ENCODE measurements around the gene GET3. TPM values are rescaled to one million over a fixed set of nuclear protein-coding genes. Genes with fewer than 3 reads are reported as not detected.

The GET3 gene
- total and polyA plus RNA-seq, 2 donors (not counting 3 experiments of a cell fraction or from before 2014, with no cell fraction given): 74.8 to 197 TPM

DNA sequence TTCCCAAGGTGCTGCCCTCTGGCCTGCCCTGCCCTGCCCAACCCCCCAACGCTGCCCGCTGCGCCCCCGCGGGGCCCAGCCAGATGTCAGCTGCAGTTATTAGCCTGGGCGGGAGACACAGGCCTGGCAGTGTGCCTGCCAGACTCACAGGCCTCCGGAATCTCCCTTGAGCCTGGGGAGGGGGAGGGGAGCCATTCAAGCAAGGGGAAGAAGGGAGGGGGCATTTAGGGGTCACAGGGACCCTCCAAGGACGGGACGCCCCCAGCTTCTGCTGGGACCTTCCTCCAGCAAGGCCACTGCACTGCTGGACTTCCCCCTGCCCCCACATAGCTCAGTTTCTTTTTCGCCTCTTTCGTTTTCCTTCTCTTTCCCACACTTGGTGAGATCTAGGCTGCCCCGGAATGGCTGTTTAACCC is 51.4 kb downstream of the GET3 start:
- H4K20me1 ChIP-seq (replicated peaks; ENCODE audit: control insufficient read depth, extremely low read depth, insufficient read depth, low read length): no peaks in the 10 kb centered on the region
- H3K9ac ChIP-seq (replicated peaks; ENCODE audit: extremely low read depth, insufficient read depth, low read length): peak overlapping the region; percentile 66
- intact Hi-C loops (cut with micrococcal nuclease): loop anchor here (10.0 kb wide), 1 partner anchor 146 kb away; the partner anchor contains the start of genes CALR and FARSA
- peaks cover 14% of the 10 kb centered on the region for H3K79me2 ChIP-seq (ENCODE audit: control insufficient read depth, insufficient read depth, low read length)
- H3K4me3 ChIP-seq (replicated peaks in 1 of 3; ENCODE audit: insufficient read depth in 1 of 3, low read depth in 1 of 3, low read length in 3 of 3): no peak overlapping the region
- H3K9me3 ChIP-seq (replicated peaks; ENCODE audit: control insufficient read depth, insufficient read depth, low read length): no peaks in the 10 kb centered on the region
- no peaks in the 10 kb centered on the region for H3K9me1 ChIP-seq (replicated peaks; ENCODE audit: control insufficient read depth, extremely low read depth, insufficient read depth, low read length)
- ChIA-PET POLR2A (interaction anchor here (1.1 to 1.4 kb wide), 2 partner anchors 11 to 28 kb away, joined by 3 to 4 read pairs; no protein-coding TSS in a partner anchor), CTCF (interaction anchor here (0.9 to 4.7 kb wide), 5 partner anchors 11 to 28 kb away, joined by 3 to 48 read pairs (median 7); no protein-coding TSS in a partner anchor)
- DNase-seq (ENCODE audit: low read depth, low spot score) (peak; percentile 82), FAIRE-seq (peak; percentile 38)
- dilution Hi-C loops (cut with MboI; ENCODE audit: extremely low pct_ligation_motif_present, low sequenced_read_pairs): no loop called here
- BruUV-seq (replicated peaks): no TSS peak
- no peaks in the 10 kb centered on the region for H3K36me3 ChIP-seq (ENCODE audit: control insufficient read depth in 2 of 2, extremely low read depth in 1 of 2, insufficient read depth in 2 of 2, low read length in 2 of 2)
- H3K4me1 ChIP-seq (ENCODE audit: control insufficient read depth, extremely low read depth, insufficient read depth, low read length): peaks cover 30% of the 10 kb centered on the region
- TF ChIP-seq MYC (IDR thresholded peaks at IDR 0.05; ENCODE audit: low read depth, low read length) (no peak), EZH2 (IDR thresholded peaks at IDR 0.05; ENCODE audit: borderline replicate concordance, low read depth, low read length, severe bottlenecking) (no peak), POLR2A (IDR thresholded peaks at IDR 0.05; ENCODE audit: low read depth, low read length) (no peak), FOS (IDR thresholded peaks at IDR 0.05; ENCODE audit: borderline replicate concordance, insufficient read depth, low read length) (no peak), GATA2 (IDR thresholded peaks at IDR 0.05; ENCODE audit: insufficient read depth, insufficient read length, low read depth, low read length) (no peak), JUN (IDR thresholded peaks at IDR 0.05; ENCODE audit: borderline replicate concordance, insufficient read depth, insufficient read length, low read depth) (no peak), POLR2AphosphoS5 (IDR thresholded peaks at IDR 0.05; ENCODE audit: insufficient read depth, low read depth, low read length) (peak; percentile 63)
- TF ChIP-seq, protein P1, sequence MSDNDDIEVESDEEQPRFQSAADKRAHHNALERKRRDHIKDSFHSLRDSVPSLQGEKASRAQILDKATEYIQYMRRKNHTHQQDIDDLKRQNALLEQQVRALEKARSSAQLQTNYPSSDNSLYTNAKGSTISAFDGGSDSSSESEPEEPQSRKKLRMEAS (IDR thresholded peaks at IDR 0.05; ENCODE audit: insufficient read depth, insufficient read length): no peak
- TF ChIP-seq, protein P2, sequence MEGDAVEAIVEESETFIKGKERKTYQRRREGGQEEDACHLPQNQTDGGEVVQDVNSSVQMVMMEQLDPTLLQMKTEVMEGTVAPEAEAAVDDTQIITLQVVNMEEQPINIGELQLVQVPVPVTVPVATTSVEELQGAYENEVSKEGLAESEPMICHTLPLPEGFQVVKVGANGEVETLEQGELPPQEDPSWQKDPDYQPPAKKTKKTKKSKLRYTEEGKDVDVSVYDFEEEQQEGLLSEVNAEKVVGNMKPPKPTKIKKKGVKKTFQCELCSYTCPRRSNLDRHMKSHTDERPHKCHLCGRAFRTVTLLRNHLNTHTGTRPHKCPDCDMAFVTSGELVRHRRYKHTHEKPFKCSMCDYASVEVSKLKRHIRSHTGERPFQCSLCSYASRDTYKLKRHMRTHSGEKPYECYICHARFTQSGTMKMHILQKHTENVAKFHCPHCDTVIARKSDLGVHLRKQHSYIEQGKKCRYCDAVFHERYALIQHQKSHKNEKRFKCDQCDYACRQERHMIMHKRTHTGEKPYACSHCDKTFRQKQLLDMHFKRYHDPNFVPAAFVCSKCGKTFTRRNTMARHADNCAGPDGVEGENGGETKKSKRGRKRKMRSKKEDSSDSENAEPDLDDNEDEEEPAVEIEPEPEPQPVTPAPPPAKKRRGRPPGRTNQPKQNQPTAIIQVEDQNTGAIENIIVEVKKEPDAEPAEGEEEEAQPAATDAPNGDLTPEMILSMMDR (IDR thresholded peaks at IDR 0.05; ENCODE audit: extremely low read depth in 1 of 2, insufficient read depth in 1 of 2, low read depth in 1 of 2, low read length in 2 of 2): peak in 1 of 2 donors; percentile 1
- peak overlapping the region; percentile 31 for H3K4me2 ChIP-seq (ENCODE audit: insufficient read depth, low read length)
- peak overlapping the region; percentile 12 for H2AFZ ChIP-seq (ENCODE audit: low read depth, low read length)
- H3K27me3 ChIP-seq (ENCODE audit: control insufficient read depth in 2 of 2, insufficient read depth in 2 of 2, low read length in 2 of 2): no peaks in the 10 kb centered on the region
- peak overlapping the region; percentile 65 for H3K27ac ChIP-seq (ENCODE audit: insufficient read depth, low read depth, low read length)

Measured in endothelial cell of umbilical vein (primary cell).